HepG2 (cell line): ENCODE data around the gene PXMP4. TPM values are rescaled to one million over a fixed set of nuclear protein-coding genes. Genes with fewer than 3 reads are reported as not detected.

Experiments used
- AGO2 ChIP-seq: fragments of 200-400 bp; formaldehyde crosslinking; optimal IDR thresholded peaks from 2 replicates; pipeline ENCODE3; 2017; ENCODE audit warnings: mild to moderate bottlenecking, low read depth, low read length, moderate library complexity
- BRCA1 ChIP-seq: sonication (generic); formaldehyde crosslinking; IDR thresholded peaks from 2 replicates; pipeline ENCODE4 v1.4.0; 2020; ENCODE audit warnings: missing genetic modification reagents
- ETV5 ChIP-seq: IDR thresholded peaks from 2 replicates; pipeline ENCODE4 v1.6.1; 2018; ENCODE audit warnings: missing biosample characterization, missing genetic modification reagents, inconsistent platforms, borderline replicate concordance
- KAT7 ChIP-seq: IDR thresholded peaks from 2 replicates; pipeline ENCODE4 v1.6.1; 2018; ENCODE audit warnings: borderline replicate concordance, missing compliant biosample characterization
- MIER2 ChIP-seq: IDR thresholded peaks from 2 replicates; pipeline ENCODE4 v1.6.1; 2016; ENCODE audit warnings: missing biosample characterization, missing genetic modification reagents
- MLX ChIP-seq: IDR thresholded peaks from 2 replicates; pipeline ENCODE4 v1.6.1; 2016
- NR2F1 ChIP-seq, 2 experiments: fragments of 450-650 bp in 1 of 2; formaldehyde crosslinking in 1 of 2; IDR thresholded peaks; 2 replicates each; pipeline versions ENCODE4 v1.5.0 to v1.6.1; 2016 to 2020; ENCODE audit warnings: mild to moderate bottlenecking in 1 of 2, missing compliant biosample characterization in 1 of 2, missing genetic modification reagents in 1 of 2, moderate library complexity in 1 of 2
- PLRG1 ChIP-seq: fragments of 450-650 bp; conservative IDR thresholded peaks from 2 replicates; pipeline ENCODE4 v1.6.1; 2016
- TEF ChIP-seq: sonication (generic); formaldehyde crosslinking; IDR thresholded peaks from 2 replicates; pipeline ENCODE4 v1.5.0; 2020; ENCODE audit warnings: missing genetic modification reagents
- ZBTB8A ChIP-seq: sonication (generic); formaldehyde crosslinking; IDR thresholded peaks from 2 replicates; pipeline ENCODE4 v1.4.0; 2020; ENCODE audit warnings: mild to moderate bottlenecking, low read depth, missing genetic modification reagents, borderline replicate concordance
- ZFP62 ChIP-seq: sonication (generic); formaldehyde crosslinking; IDR thresholded peaks from 2 replicates; pipeline ENCODE4 v1.4.0; 2020; ENCODE audit warnings: missing genetic modification reagents
- ZGPAT ChIP-seq: IDR thresholded peaks from 2 replicates; pipeline ENCODE4 v1.6.1; 2016; ENCODE audit warnings: mild to moderate bottlenecking
- polyA plus RNA-seq, 8 experiments: library from polyadenylated mRNA; depleted of rRNA in 3 of 8; stranded (reverse) in 7 of 8; unstranded in 1 of 8; fragments of >200 nt; fragmentation: Illumina TruSeq in 4 of 8; extraction: Trizol in 4 of 8; gene quantifications; 2 replicates each; pipeline versions ENCODE4 v1.2.1 to v1.2.3, GENCODE V29; 2011 to 2016; ENCODE audit warnings: low read depth in 4 of 8, missing spikeins in 1 of 8, mixed read lengths in 1 of 8; ENCODE audit not compliant: insufficient read depth in 1 of 8
- total RNA-seq, 5 experiments: library from RNA; depleted of rRNA; stranded (reverse); fragments of >200 nt; fragmentation: Illumina TruSeq; extraction: Trizol; gene quantifications; 2 replicates each; pipeline ENCODE4 v1.2.3, GENCODE V29; 2016; ENCODE audit warnings: low read depth in 1 of 5
- TF ChIP-seq, protein P1 (sequence below): fragments of 450-650 bp; IDR thresholded peaks from 2 replicates; pipeline ENCODE4 v1.6.1; 2017; ENCODE audit warnings: mild to moderate bottlenecking
- TF ChIP-seq, protein P2 (sequence below): sonication (generic); formaldehyde crosslinking; IDR thresholded peaks from 2 replicates; pipeline ENCODE4 v1.5.1; 2020; ENCODE audit warnings: mild to moderate bottlenecking, missing genetic modification reagents
- TF ChIP-seq, protein P3 (sequence below): IDR thresholded peaks from 2 replicates; pipeline ENCODE4 v1.6.1; 2016
- TF ChIP-seq, protein P4 (sequence below): sonication (generic); formaldehyde crosslinking; IDR thresholded peaks from 2 replicates; pipeline ENCODE4 v1.5.0; 2020; ENCODE audit warnings: missing genetic modification reagents

Gene PXMP4
- total and polyA plus RNA-seq, 2 of the 13 experiments (the other 11 are each of a cell fraction or from before 2014, with no cell fraction given), result not detected

GRCh38 chr20:33674294-33675135, 45.6 kb downstream of the PXMP4 start, which contains the start of gene NECAB3 (continued):
- TF ChIP-seq, protein P1, sequence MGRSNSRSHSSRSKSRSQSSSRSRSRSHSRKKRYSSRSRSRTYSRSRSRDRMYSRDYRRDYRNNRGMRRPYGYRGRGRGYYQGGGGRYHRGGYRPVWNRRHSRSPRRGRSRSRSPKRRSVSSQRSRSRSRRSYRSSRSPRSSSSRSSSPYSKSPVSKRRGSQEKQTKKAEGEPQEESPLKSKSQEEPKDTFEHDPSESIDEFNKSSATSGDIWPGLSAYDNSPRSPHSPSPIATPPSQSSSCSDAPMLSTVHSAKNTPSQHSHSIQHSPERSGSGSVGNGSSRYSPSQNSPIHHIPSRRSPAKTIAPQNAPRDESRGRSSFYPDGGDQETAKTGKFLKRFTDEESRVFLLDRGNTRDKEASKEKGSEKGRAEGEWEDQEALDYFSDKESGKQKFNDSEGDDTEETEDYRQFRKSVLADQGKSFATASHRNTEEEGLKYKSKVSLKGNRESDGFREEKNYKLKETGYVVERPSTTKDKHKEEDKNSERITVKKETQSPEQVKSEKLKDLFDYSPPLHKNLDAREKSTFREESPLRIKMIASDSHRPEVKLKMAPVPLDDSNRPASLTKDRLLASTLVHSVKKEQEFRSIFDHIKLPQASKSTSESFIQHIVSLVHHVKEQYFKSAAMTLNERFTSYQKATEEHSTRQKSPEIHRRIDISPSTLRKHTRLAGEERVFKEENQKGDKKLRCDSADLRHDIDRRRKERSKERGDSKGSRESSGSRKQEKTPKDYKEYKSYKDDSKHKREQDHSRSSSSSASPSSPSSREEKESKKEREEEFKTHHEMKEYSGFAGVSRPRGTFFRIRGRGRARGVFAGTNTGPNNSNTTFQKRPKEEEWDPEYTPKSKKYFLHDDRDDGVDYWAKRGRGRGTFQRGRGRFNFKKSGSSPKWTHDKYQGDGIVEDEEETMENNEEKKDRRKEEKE, result no peak
- TF ChIP-seq ZGPAT (peak; percentile 84), ZFP62 (CRISPR knock-in tag) (no peak), NR2F1 (CRISPR knock-in tag; IDR thresholded peaks at IDR 0.05) (no peak; a peak in 1 of 4 replicates), ZBTB8A (CRISPR knock-in tag) (0 out of 2 replicates have a peak, but pooled peaks have one; percentile 66), MIER2 (CRISPR knock-in tag) (0 out of 2 replicates have a peak, but pooled peaks have one; percentile 55), PLRG1 (no peak), KAT7 (CRISPR knock-in tag) (peak; percentile 55; the same call in 1 of the 2 replicates), ETV5 (CRISPR knock-in tag) (peak; percentile 49; the same call in 1 of the 2 replicates), AGO2 (peak; percentile 87), BRCA1 (CRISPR knock-in tag) (0 out of 2 replicates have a peak, but pooled peaks have one; percentile 37), MLX (CRISPR knock-in tag) (no peak), TEF (CRISPR knock-in tag) (peak; percentile 47; the same call in 1 of the 2 replicates)
- TF ChIP-seq, protein P2, sequence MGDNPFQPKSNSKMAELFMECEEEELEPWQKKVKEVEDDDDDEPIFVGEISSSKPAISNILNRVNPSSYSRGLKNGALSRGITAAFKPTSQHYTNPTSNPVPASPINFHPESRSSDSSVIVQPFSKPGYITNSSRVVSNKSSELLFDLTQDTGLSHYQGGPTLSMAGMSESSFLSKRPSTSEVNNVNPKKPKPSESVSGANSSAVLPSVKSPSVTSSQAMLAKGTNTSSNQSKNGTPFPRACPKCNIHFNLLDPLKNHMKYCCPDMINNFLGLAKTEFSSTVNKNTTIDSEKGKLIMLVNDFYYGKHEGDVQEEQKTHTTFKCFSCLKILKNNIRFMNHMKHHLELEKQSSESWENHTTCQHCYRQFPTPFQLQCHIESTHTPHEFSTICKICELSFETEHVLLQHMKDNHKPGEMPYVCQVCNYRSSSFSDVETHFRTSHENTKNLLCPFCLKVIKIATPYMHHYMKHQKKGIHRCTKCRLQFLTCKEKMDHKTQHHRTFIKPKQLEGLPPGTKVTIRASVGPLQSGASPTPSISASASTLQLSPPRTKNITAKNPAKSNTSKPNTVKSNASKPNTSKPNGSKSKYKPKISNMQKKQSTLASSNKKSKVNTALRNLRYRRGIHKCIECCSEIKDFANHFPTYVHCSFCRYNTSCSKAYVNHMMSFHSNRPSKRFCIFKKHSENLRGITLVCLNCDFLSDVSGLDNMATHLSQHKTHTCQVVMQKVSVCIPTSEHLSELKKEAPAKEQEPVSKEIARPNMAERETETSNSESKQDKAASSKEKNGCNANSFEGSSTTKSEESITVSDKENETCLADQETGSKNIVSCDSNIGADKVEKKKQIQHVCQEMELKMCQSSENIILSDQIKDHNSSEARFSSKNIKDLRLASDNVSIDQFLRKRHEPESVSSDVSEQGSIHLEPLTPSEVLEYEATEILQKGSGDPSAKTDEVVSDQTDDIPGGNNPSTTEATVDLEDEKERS (CRISPR knock-in tag), result peak; percentile 27; the same call in 1 of the 2 replicates
- TF ChIP-seq, protein P3, sequence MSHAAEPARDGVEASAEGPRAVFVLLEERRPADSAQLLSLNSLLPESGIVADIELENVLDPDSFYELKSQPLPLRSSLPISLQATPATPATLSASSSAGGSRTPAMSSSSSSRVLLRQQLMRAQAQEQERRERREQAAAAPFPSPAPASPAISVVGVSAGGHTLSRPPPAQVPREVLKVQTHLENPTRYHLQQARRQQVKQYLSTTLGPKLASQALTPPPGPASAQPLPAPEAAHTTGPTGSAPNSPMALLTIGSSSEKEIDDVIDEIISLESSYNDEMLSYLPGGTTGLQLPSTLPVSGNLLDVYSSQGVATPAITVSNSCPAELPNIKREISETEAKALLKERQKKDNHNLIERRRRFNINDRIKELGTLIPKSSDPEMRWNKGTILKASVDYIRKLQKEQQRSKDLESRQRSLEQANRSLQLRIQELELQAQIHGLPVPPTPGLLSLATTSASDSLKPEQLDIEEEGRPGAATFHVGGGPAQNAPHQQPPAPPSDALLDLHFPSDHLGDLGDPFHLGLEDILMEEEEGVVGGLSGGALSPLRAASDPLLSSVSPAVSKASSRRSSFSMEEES (CRISPR knock-in tag), result peak; percentile 52; the same call in 1 of the 2 replicates
- TF ChIP-seq, protein P4, sequence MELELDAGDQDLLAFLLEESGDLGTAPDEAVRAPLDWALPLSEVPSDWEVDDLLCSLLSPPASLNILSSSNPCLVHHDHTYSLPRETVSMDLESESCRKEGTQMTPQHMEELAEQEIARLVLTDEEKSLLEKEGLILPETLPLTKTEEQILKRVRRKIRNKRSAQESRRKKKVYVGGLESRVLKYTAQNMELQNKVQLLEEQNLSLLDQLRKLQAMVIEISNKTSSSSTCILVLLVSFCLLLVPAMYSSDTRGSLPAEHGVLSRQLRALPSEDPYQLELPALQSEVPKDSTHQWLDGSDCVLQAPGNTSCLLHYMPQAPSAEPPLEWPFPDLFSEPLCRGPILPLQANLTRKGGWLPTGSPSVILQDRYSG (CRISPR knock-in tag), result peak; percentile 73; the same call in 1 of the 2 replicates
